Stomach (tissue), 19 donors: ENCODE measurements around the gene CDNF. TPM values are rescaled to one million over a fixed set of nuclear protein-coding genes. Genes with fewer than 3 reads are reported as not detected.
A peak's percentile ranks its signal among the peaks of the same experiment; 100 is the strongest.

Source experiments
- DNase-seq, 2 donors: peaks; one replicate each; pipeline versions ENCODE4 v3.0.0 to v3.0.0-alpha.2; 2013 to 2019
- H3K27ac ChIP-seq, 5 donors: fragments of 200-600 bp in 4 of 5; sonication (generic) in 4 of 5; one replicate each; pipeline ENCODE4 v1.5.1; 2013 to 2019; ENCODE audit warnings: mild to moderate bottlenecking in 1 of 5, moderate library complexity in 1 of 5
- H3K27me3 ChIP-seq, 3 donors: fragments of 200-600 bp; sonication (generic); one replicate each; pipeline ENCODE4 v1.5.1; 2017 to 2019; ENCODE audit warnings: mixed run types in 1 of 3
- H3K36me3 ChIP-seq, 4 donors: fragments of 200-600 bp; sonication (generic); 1 replicate in 3 of 4; 2 replicates in 1 of 4; pipeline ENCODE4 v1.5.1; 2016 to 2019
- H3K4me1 ChIP-seq, 4 donors: fragments of 200-600 bp; sonication (generic); one replicate each; pipeline ENCODE4 v1.5.1; 2016 to 2019
- H3K4me3 ChIP-seq, 4 donors: fragments of 200-600 bp; sonication (generic) in 3 of 4; one replicate each; pipeline ENCODE4 v1.5.1; 2016 to 2019; ENCODE audit warnings: mild to moderate bottlenecking in 1 of 4
- H3K9me3 ChIP-seq, 4 donors: fragments of 200-600 bp; sonication (generic); one replicate each; pipeline ENCODE4 v1.5.1; 2016 to 2019
- EP300 ChIP-seq: sonication (generic); formaldehyde crosslinking; IDR thresholded peaks from one replicate; pipeline ENCODE4 v1.6.1; 2017; ENCODE audit warnings: antibody characterized with exemption
- POLR2A ChIP-seq, 4 donors: fragments of 450-650 bp; IDR thresholded peaks; one replicate each; pipeline ENCODE4 v1.6.1; 2016; ENCODE audit warnings: antibody characterized with exemption in 4 of 4, control low read depth in 2 of 4, mild to moderate bottlenecking in 1 of 4, moderate library complexity in 1 of 4
- POLR2AphosphoS5 ChIP-seq, 3 donors: sonication (generic); formaldehyde crosslinking; IDR thresholded peaks; one replicate each; pipeline ENCODE4 v1.6.1; 2016; ENCODE audit warnings: antibody characterized with exemption in 3 of 3
- WGBS, 5 donors: extraction: QIAGEN DNeasy Blood & Tissue Kit in 3 of 5; methylation state at CpG; one replicate each; pipeline versions ENCODE4 v1.1.5 to v1.1.7; 2013 to 2018; 5-methylcytosine and 5-hydroxymethylcytosine counted together
- intact Hi-C: fragments of 100-400 bp; cut with DNase I; formaldehyde crosslinking; loops from one replicate; pipeline ENCODE4 v1.15.1; 2023; ENCODE audit warnings: low total_unique reads
- long read RNA-seq, 10 donors: transcript quantifications; one replicate each; lab custom pipeline, GENCODE V29; 2026
- polyA plus RNA-seq, 3 donors: library from polyadenylated mRNA; stranded (reverse); fragments of 200-250 nt; gene quantifications; one replicate each; pipeline ENCODE4 v1.2.3, GENCODE V29; 2013
- total RNA-seq, 5 donors: library from RNA; depleted of rRNA; stranded (reverse); fragments of >200 nt; gene quantifications; one replicate each; pipeline versions ENCODE4 v1.1.0 to v1.2.3, GENCODE V29; 2014 to 2016
- TF ChIP-seq, protein P1 (sequence below), 7 experiments: fragments of 450-650 bp in 4 of 7; fragments of 200-600 bp in 3 of 7; sonication (generic) in 3 of 7; IDR thresholded peaks; one replicate each; pipeline ENCODE4 v1.5.1; 2016 to 2019; ENCODE audit warnings: antibody characterized with exemption in 7 of 7, control low read depth in 2 of 7, mild to moderate bottlenecking in 1 of 7
- donor health status: healthy with polysubstance abuse.
- donor health status: Bipolar disorder and iron deficiency.
- donor health status: healthy.

CDNF gene
- 100 to 1,000 TPM in 1 of 5 donors, 1 to 10 TPM in 1, not detected in 3; 4.2 to 212 TPM for total RNA-seq
- polyA plus RNA-seq: 1 to 10 TPM in 2 of 3 donors, under 1 TPM in 1; 0.75 to 4.1 (median 1.1) TPM
- long read RNA-seq, donor 1: 0 reads
- long read RNA-seq, donor 2, partial matches to known transcripts: 5 of 11 reads
- long read RNA-seq, donor 2, other reads (novel, unspliced or antisense): 6 of 11 reads
- long read RNA-seq, donor 3: 0 reads
- long read RNA-seq, donor 4: 0 reads
- long read RNA-seq, donor 5: 0 reads
- long read RNA-seq, donor 6, partial matches to known transcripts: 0 of 1 reads
- long read RNA-seq, donor 6, other reads (novel, unspliced or antisense): 0 of 1 reads
- long read RNA-seq, donor 7, partial matches to known transcripts: 0 of 1 reads
- long read RNA-seq, donor 7, other reads (novel, unspliced or antisense): 0 of 1 reads
- long read RNA-seq, donor 8: 0 reads
- long read RNA-seq, donor 9: 0 reads
- long read RNA-seq, donor 10: 0 reads

DNA sequence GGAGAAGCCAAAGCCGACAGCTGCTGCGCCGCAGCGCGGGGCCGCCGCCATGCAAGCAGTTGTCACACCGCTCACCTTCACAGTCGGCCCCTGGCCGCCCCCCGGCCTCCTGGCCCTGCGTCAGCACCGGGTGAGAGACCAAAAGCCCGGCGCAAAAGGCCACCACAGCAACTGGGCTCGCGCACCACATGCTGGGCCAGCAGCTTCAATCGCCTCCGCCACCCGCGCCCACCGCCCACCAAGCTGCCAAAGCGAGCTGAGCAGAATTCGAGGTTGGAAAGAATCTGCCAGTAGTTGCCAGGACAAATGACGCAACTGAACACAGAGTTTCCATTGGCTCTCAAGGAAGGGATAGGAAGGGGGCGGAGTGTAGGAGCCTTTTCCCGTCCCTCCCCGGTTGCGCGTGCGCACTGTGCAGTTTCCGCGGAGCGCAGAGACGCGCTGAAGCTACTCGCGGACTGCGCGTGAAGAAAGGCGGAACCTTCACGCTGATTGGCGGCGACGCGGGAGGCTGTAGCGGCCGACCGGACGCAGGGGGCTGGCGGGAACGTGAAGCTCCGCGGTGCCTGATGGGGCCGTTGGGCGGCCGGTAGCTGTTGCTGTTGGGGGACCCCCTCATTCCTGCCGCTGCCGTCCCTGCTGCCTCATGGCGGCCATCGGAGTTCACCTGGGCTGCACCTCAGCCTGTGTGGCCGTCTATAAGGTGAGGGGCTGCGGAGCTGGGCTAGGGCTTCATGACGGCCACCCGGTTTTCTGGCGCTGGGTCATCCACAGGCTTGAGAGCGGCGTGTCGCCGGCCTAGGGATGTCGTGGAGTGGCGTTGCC, at the start of gene CDNF, which contains the start of the genes HSPA14 and MSANTD7:
Gene CDNF (minus strand): TSS at position 281 of the 825 bp plus-strand sequence. CDS start 91 bp downstream, at position 190.
Gene HSPA14 (plus strand): TSS at position 550 of the 825 bp plus-strand sequence. CDS start 97 bp downstream, at position 647.
Gene MSANTD7 (plus strand): TSS at position 550 of the 825 bp plus-strand sequence. CDS start 3,979 bp downstream, outside the sequence.
- intact Hi-C loops: loop anchor here (10.0 kb wide), 1 partner anchor 243 kb away; no protein-coding TSS in a partner anchor

DNA sequence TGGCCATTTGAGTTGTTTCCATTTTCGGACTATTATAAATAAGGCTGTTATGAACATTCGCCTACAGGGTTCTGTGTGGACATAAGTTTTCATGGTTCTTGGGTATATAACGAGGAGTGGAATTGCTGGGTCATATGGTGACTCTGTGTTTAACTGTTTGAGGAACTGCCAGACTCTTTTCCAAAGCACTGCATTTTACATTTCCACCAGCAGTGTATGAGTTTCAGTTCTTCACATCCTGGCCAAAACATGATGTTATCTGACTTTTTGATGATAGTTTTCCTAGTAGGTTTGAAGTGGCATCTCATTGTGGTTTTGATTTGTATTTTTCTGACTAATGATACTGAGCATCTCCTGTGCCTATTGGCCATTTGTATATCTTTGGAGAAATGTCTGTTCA, 46.2 kb upstream of the CDNF start:
- peaks cover 4 to 15% (median 12%) of the 10 kb centered on the region in 4 donors for H3K4me1 ChIP-seq
- no peaks in the 10 kb centered on the region for H3K27me3 ChIP-seq
- DNase-seq: no peak
- WGBS, 5 donors: 90 to 96% (median 92%) methylated on average over 3 of the region's 3 CpGs
- TF ChIP-seq, protein P1, sequence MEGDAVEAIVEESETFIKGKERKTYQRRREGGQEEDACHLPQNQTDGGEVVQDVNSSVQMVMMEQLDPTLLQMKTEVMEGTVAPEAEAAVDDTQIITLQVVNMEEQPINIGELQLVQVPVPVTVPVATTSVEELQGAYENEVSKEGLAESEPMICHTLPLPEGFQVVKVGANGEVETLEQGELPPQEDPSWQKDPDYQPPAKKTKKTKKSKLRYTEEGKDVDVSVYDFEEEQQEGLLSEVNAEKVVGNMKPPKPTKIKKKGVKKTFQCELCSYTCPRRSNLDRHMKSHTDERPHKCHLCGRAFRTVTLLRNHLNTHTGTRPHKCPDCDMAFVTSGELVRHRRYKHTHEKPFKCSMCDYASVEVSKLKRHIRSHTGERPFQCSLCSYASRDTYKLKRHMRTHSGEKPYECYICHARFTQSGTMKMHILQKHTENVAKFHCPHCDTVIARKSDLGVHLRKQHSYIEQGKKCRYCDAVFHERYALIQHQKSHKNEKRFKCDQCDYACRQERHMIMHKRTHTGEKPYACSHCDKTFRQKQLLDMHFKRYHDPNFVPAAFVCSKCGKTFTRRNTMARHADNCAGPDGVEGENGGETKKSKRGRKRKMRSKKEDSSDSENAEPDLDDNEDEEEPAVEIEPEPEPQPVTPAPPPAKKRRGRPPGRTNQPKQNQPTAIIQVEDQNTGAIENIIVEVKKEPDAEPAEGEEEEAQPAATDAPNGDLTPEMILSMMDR (IDR thresholded peaks at IDR 0.05): no peak
- no peak for TF ChIP-seq POLR2AphosphoS5 (IDR thresholded peaks at IDR 0.05)
- no peak for TF ChIP-seq POLR2A (IDR thresholded peaks at IDR 0.05)
- no peak for TF ChIP-seq EP300
- H3K36me3 ChIP-seq: no peaks in the 10 kb centered on the region
- H3K9me3 ChIP-seq: no peaks in the 10 kb centered on the region
- H3K4me3 ChIP-seq: no peak overlapping the region
- no peak overlapping the region for H3K27ac ChIP-seq
- intact Hi-C loops: no loop called here

More for the DNA sequence above, at the start of gene CDNF, which contains the start of the genes HSPA14 and MSANTD7:
- peak; percentile 6 for TF ChIP-seq EP300
- TF ChIP-seq, protein P1 (IDR thresholded peaks at IDR 0.05): peak in 1 of 7 experiments; percentile 6
- peak; percentile 91 to 96 (median 95) for TF ChIP-seq POLR2AphosphoS5 (IDR thresholded peaks at IDR 0.05)
- TF ChIP-seq POLR2A (IDR thresholded peaks at IDR 0.05): peak in 2 of 4 donors; percentile 47 to 73
- Histone ChIP-seq H3K27ac (peak within 1 kb of the TSS; percentile 95 to 99 (median 98)), H3K36me3 (peaks cover 18 to 28% (median 24%) of the 10 kb centered on the region in 4 donors), H3K4me3 (peak within 1 kb of the TSS; percentile 76 to 96 (median 94)), H3K9me3 (no peaks in the 10 kb centered on the region), H3K27me3 (no peaks in the 10 kb centered on the region), H3K4me1 (peaks cover 7 to 30% (median 23%) of the 10 kb centered on the region in 4 donors)
- peak; percentile 100 for DNase-seq
- 0 to 1% (median 0%) methylated on average over 14 to 72 of the region's 72 CpGs for WGBS, 5 donors

DNA sequence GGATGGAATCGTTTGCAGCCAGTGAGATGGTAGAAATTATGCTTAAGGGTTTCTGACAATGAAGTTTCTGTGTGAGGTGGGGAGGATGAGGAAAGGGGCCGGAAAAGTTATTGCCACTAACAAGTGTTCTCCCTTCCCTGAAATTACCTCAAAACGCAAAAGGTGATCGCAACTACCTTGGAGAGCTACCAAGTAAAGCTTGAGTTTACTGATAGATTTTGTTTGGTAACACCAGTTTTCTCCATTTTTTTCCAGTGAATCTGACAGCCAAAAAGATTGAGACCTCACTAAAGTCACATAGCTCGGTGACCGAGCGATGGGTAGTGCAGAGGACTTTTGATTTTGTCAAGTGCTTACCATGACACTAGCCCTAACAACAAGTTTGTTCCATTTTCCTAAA, 42.4 kb upstream of the CDNF start:
- Histone ChIP-seq H3K36me3 (no peaks in the 10 kb centered on the region), H3K27ac (no peak overlapping the region), H3K9me3 (no peaks in the 10 kb centered on the region), H3K27me3 (no peaks in the 10 kb centered on the region), H3K4me3 (peak overlapping the region in 2 of 4 donors; percentile 93 to 98), H3K4me1 (peaks cover 4 to 31% (median 25%) of the 10 kb centered on the region in 4 donors)
- WGBS, 5 donors: 51 to 68% (median 57%) methylated on average over 7 of the region's 7 CpGs
- TF ChIP-seq EP300 (no peak), POLR2A (IDR thresholded peaks at IDR 0.05) (no peak), POLR2AphosphoS5 (IDR thresholded peaks at IDR 0.05) (no peak)
- TF ChIP-seq, protein P1 (IDR thresholded peaks at IDR 0.05): no peak
- peak in 1 of 2 donors; percentile 35 for DNase-seq
- intact Hi-C loops: no loop called here

DNA sequence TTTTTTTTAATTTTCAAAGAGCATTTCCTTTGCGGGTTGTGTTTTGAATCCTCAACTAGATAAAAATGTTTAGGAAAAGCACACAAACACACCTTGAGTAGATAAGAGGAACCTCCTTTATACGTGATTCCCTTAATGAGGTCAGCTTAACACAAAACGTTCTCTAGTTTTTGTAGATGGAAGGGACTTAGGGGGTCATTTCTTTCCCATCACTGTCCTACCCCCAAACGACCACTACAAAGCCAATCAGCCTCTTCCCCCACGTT, 42.0 kb upstream of the CDNF start:
- H3K9me3 ChIP-seq: no peaks in the 10 kb centered on the region
- 1 to 4% (median 3%) methylated on average over 5 of the region's 5 CpGs for WGBS, 5 donors
- peak overlapping the region in 3 of 4 donors; percentile 69 to 98 (median 93) for H3K4me3 ChIP-seq
- H3K27me3 ChIP-seq: no peaks in the 10 kb centered on the region
- no peaks in the 10 kb centered on the region for H3K36me3 ChIP-seq
- DNase-seq: no peak
- TF ChIP-seq, protein P1 (IDR thresholded peaks at IDR 0.05): no peak
- TF ChIP-seq POLR2A (IDR thresholded peaks at IDR 0.05) (no peak), POLR2AphosphoS5 (IDR thresholded peaks at IDR 0.05) (no peak), EP300 (no peak)
- H3K4me1 ChIP-seq: peaks cover 4 to 31% (median 25%) of the 10 kb centered on the region in 4 donors
- intact Hi-C loops: no loop called here
- H3K27ac ChIP-seq: peak overlapping the region in 1 of 5 donors; percentile 95
